ENCODE data around the gene PER2.
"Not testable (repeated sequence)": the region's sequence is repeated elsewhere in the genome, so short reads cannot be mapped to it uniquely, and the experiment has no call there.

The PER2 gene

GRCh38 chr2:238313289-238313990 lies 25.0 kb upstream of the PER2 start:
- no peak for DNase-seq (ENCODE audit: low spot score)

- DNase-seq (ENCODE audit: low spot score), result not testable (repeated sequence)
These were observed 22.3 kb upstream of the PER2 start for GRCh38 chr2:238310721-238311120.

GRCh38 chr2:238308177-238308576 lies 19.8 kb upstream of the PER2 start:
- DNase-seq (ENCODE audit: low spot score), result no peak

GRCh38 chr2:238306672-238306998 lies 18.2 kb upstream of the PER2 start:
- DNase-seq (ENCODE audit: low spot score), result no peak

GRCh38 chr2:238305965-238306671 lies 17.7 kb upstream of the PER2 start:
- DNase-seq (ENCODE audit: low spot score), result no peak

GRCh38 chr2:238305092-238305862 lies 16.9 kb upstream of the PER2 start:
- no peak for DNase-seq (ENCODE audit: low spot score)

- DNase-seq (ENCODE audit: low spot score), result no peak
These were observed 15.7 kb upstream of the PER2 start for GRCh38 chr2:238304116-238304515.

- no peak for DNase-seq (ENCODE audit: low spot score)
These were observed 14.3 kb upstream of the PER2 start for GRCh38 chr2:238302751-238303150.

- DNase-seq (ENCODE audit: low spot score), result no peak
These were observed 13.7 kb upstream of the PER2 start for GRCh38 chr2:238302087-238302486.

GRCh38 chr2:238299803-238300202 lies 11.4 kb upstream of the PER2 start:
- DNase-seq (ENCODE audit: low spot score), result peak; percentile 50

- no peak for DNase-seq (ENCODE audit: low spot score)
These were observed 8.4 kb upstream of the PER2 start for GRCh38 chr2:238296638-238297457.

GRCh38 chr2:238295144-238296112 lies 7.0 kb upstream of the PER2 start:
- no peak for DNase-seq (ENCODE audit: low spot score)

GRCh38 chr2:238294393-238295143 lies 6.2 kb upstream of the PER2 start:
- DNase-seq (ENCODE audit: low spot score), result no peak

GRCh38 chr2:238294046-238294392 lies 5.6 kb upstream of the PER2 start:
- no peak for DNase-seq (ENCODE audit: low spot score)

- DNase-seq (ENCODE audit: low spot score), result no peak
These were observed 3.3 kb upstream of the PER2 start for GRCh38 chr2:238291550-238292281.

GRCh38 chr2:238290715-238291549 lies 2.5 kb upstream of the PER2 start:
- DNase-seq (ENCODE audit: low spot score), result no peak

- DNase-seq (ENCODE audit: low spot score), result no peak
These were observed 1.7 kb upstream of the PER2 start for GRCh38 chr2:238290091-238290509.

GRCh38 chr2:238289574-238289973 lies 1.2 kb upstream of the PER2 start:
- no peak for DNase-seq (ENCODE audit: low spot score)
